BLaER1 treated with 17β-estradiol and CSF1 and Interleukin-3, amounts not matched to agents 10 nM and 100 nM (cell line): ENCODE measurements around the gene BANK1.

Experiments used
- H3K27ac ChIP-seq, 11 experiments: shearing (Covaris generic); formaldehyde crosslinking; 2 replicates each; pipeline ENCODE4 v1.8.1; 2022
- H3K27me3 ChIP-seq, 11 experiments: shearing (Covaris generic); formaldehyde crosslinking; 2 replicates each; pipeline ENCODE4 v1.8.1; 2022
- H3K36me3 ChIP-seq, 11 experiments: shearing (Covaris generic); formaldehyde crosslinking; 2 replicates each; pipeline ENCODE4 v1.8.1; 2022
- H3K4me1 ChIP-seq, 10 experiments: shearing (Covaris generic); formaldehyde crosslinking; 2 replicates each; pipeline ENCODE4 v1.8.1; 2022
- H3K4me2 ChIP-seq, 11 experiments: shearing (Covaris generic); formaldehyde crosslinking; 2 replicates each; pipeline ENCODE4 v1.8.1; 2022
- H3K4me3 ChIP-seq, 10 experiments: shearing (Covaris generic); formaldehyde crosslinking; 2 replicates each; pipeline ENCODE4 v1.8.1; 2022
- H3K9ac ChIP-seq, 11 experiments: shearing (Covaris generic); formaldehyde crosslinking; 2 replicates each; pipeline ENCODE4 v1.8.1; 2022
- H3K9me3 ChIP-seq, 11 experiments: shearing (Covaris generic); formaldehyde crosslinking; replicated peaks in 1 of 11; 2 replicates each; pipeline ENCODE4 v1.8.1; 2022
- H4K20me1 ChIP-seq, 11 experiments: shearing (Covaris generic); formaldehyde crosslinking; 2 replicates each; pipeline ENCODE4 v1.8.1; 2022
- Cebpa-rat ChIP-seq, 11 experiments: shearing (Covaris generic); IDR thresholded peaks; 2 replicates each; pipeline ENCODE4 v1.8.1; 2022

The BANK1 gene

GRCh38 chr4:101987623-101988243 lies 197.2 kb downstream of the BANK1 start:
- Histone ChIP-seq H3K36me3 (no peaks in the 10 kb centered on the region), H3K4me1 (peaks cover 2 to 53% (median 20%) of the 10 kb centered on the region in 10 experiments; a peak in 18 of 20 replicates), H3K9ac (no peak overlapping the region), H4K20me1 (no peaks in the 10 kb centered on the region), H3K27me3 (no peaks in the 10 kb centered on the region), H3K4me2 (peak overlapping the region in 9 of 11 experiments; percentile 10 to 65 (median 60); a peak in 16 of 22 replicates), H3K27ac (0 out of 22 replicates have a peak overlapping the region, but pooled peaks of 1 of the 11 experiments have one; percentile 1), H3K9me3 (peaks cover 0 to 22% (median 9%) of the 10 kb centered on the region in 11 experiments; a peak in 12 of 22 replicates), H3K4me3 (no peak overlapping the region)
- no peak for TF ChIP-seq Cebpa-rat (IDR thresholded peaks at IDR 0.05)

DNA sequence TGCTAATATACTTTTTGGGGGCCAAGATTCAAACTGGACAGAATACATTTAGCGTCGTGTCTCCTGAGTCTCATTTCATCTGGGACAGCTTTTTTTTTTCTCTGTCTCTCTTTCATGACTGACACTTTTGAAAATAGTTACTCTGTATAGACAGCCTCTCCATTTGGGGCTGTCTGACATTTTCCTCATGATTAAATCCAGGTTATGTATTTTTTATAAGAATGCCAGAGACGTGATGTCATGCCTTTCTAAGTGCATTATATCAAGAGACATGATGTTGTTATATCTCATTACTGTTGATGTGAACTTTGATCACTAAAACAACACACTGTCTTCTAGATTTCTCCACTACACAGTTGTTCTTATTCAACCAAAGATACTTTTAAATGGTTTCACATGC lies 199.0 kb downstream of the BANK1 start:
- Histone ChIP-seq H3K27ac (no peak overlapping the region), H3K36me3 (no peaks in the 10 kb centered on the region), H3K4me2 (peak overlapping the region in 3 of 11 experiments; percentile 4 to 61 (median 52); a peak in 4 of 22 replicates), H3K27me3 (no peaks in the 10 kb centered on the region), H4K20me1 (no peaks in the 10 kb centered on the region), H3K9ac (no peak overlapping the region), H3K9me3 (peaks cover 0 to 17% (median 8%) of the 10 kb centered on the region in 11 experiments; a peak in 12 of 22 replicates), H3K4me3 (no peak overlapping the region), H3K4me1 (peaks cover 17 to 71% (median 37%) of the 10 kb centered on the region in 10 experiments)
- no peak for TF ChIP-seq Cebpa-rat (IDR thresholded peaks at IDR 0.05)

- H3K36me3 ChIP-seq = no peaks in the 10 kb centered on the region
- H3K27ac ChIP-seq = no peak overlapping the region
- peaks cover 0 to 26% (median 12%) of the 10 kb centered on the region in 11 experiments; a peak in 16 of 22 replicates for H3K9me3 ChIP-seq
- peaks cover 17 to 69% (median 37%) of the 10 kb centered on the region in 10 experiments for H3K4me1 ChIP-seq
- no peak for TF ChIP-seq Cebpa-rat (IDR thresholded peaks at IDR 0.05)
- no peak overlapping the region for H3K9ac ChIP-seq
- no peaks in the 10 kb centered on the region for H3K27me3 ChIP-seq
- no peak overlapping the region for H3K4me3 ChIP-seq
- peak overlapping the region in 2 of 11 experiments; percentile 30 to 48; a peak in 2 of 22 replicates for H3K4me2 ChIP-seq
- H4K20me1 ChIP-seq = no peaks in the 10 kb centered on the region
Measured at GRCh38 chr4:101992446-101992845, 201.9 kb downstream of the BANK1 start.

- no peak for TF ChIP-seq Cebpa-rat (IDR thresholded peaks at IDR 0.05)
- H3K27me3 ChIP-seq = no peaks in the 10 kb centered on the region
- peaks cover 11 to 61% (median 30%) of the 10 kb centered on the region in 10 experiments for H3K4me1 ChIP-seq
- H3K27ac ChIP-seq = peak overlapping the region in 4 of 11 experiments; percentile 4 to 41 (median 13); a peak in 3 of 22 replicates
- peak overlapping the region; percentile 25 to 55 (median 45) for H3K4me2 ChIP-seq
- H3K4me3 ChIP-seq = no peak overlapping the region
- no peaks in the 10 kb centered on the region for H4K20me1 ChIP-seq
- H3K9ac ChIP-seq = peak overlapping the region in 1 of 11 experiments; percentile 30; a peak in 2 of 22 replicates
- H3K9me3 ChIP-seq = peaks cover 0 to 27% (median 12%) of the 10 kb centered on the region in 11 experiments; a peak in 16 of 22 replicates
- H3K36me3 ChIP-seq = no peaks in the 10 kb centered on the region
Measured at GRCh38 chr4:101993002-101993841, 202.7 kb downstream of the BANK1 start.

DNA sequence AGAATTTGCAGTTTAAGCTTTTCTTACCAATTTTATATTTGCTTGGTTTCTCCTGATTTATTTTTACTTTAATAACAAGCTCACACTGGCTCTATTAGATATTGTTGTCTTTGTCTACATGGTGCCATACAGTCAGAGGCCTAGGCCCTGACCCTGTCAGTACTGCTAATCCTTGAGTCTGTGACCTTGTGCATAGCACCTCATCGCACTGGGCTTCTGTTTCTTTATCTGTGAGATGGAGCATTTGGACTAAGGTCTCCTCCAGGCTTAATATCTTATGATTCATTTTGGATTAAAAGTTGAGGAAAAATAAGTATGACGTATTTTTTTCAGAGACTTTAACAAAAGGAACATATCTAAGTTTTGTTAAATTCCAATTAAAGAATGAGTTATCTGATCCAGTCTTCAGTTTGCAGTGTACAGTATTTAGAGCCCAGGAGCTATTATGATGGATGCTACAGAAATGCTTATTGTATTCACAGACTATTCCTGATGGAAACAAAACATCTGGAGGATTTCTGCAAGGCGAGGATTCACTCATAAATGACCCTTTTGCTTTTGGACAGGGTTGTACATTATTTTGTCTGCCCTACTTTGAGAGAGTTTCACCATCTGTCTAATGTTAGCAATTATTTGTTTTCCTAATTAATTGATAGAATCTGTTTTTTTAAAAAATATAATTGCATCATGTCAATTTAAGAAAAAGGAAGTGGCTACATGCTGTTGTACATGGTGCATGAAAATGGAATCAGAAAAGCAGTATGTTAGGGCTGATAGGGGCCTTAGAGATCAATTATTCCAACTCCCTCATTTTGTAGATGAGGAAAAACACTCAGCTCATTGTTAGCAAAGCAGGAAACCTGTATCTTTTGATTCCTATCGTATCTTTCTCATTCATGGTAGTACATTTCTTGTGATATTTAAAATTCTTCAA lies 203.6 kb downstream of the BANK1 start:
- H3K4me1 ChIP-seq = peaks cover 11 to 52% (median 26%) of the 10 kb centered on the region in 10 experiments
- no peak for TF ChIP-seq Cebpa-rat (IDR thresholded peaks at IDR 0.05)
- peak overlapping the region; percentile 25 to 55 (median 45); a peak in 19 of 22 replicates for H3K4me2 ChIP-seq
- H3K27ac ChIP-seq = peak overlapping the region in 1 of 11 experiments; percentile 6; a peak in 1 of 22 replicates
- no peaks in the 10 kb centered on the region for H4K20me1 ChIP-seq
- no peaks in the 10 kb centered on the region for H3K27me3 ChIP-seq
- no peaks in the 10 kb centered on the region for H3K36me3 ChIP-seq
- no peak overlapping the region for H3K4me3 ChIP-seq
- peaks cover 0 to 28% (median 12%) of the 10 kb centered on the region in 11 experiments; a peak in 16 of 22 replicates for H3K9me3 ChIP-seq
- H3K9ac ChIP-seq = peak overlapping the region in 1 of 11 experiments; percentile 30; a peak in 1 of 22 replicates

DNA sequence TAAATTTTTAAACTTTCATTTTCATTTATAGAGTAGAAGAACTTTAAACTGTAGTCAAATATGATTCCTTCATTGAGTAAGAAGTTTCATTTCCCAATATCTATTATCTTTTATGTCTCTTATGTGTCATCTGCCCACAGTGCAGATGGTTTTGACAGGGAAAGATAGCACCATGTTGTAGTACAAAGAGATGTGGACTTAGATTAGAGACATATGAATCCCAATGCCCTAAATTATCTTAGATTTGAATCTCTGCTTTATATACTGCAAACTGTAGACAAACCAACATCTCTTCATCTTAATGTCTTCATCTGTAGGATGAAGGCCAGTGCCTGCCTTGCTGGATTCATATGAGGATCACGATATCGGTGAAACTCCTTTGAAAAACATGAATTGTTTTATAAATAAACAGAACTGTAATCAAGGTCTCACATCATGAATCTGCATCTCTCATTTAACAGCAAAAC lies 217.5 kb downstream of the BANK1 start:
- TF ChIP-seq Cebpa-rat (IDR thresholded peaks at IDR 0.05) = no peak
- Histone ChIP-seq H3K4me2 (peak overlapping the region in 6 of 11 experiments; percentile 6 to 27 (median 16); a peak in 4 of 22 replicates), H3K4me3 (no peak overlapping the region), H3K27ac (peak overlapping the region in 3 of 11 experiments; percentile 24 to 49 (median 33); a peak in 4 of 22 replicates), H3K4me1 (peaks cover 0 to 12% (median 0%) of the 10 kb centered on the region in 10 experiments; a peak in 5 of 20 replicates), H4K20me1 (no peaks in the 10 kb centered on the region), H3K9me3 (peaks cover 0 to 6% (median 0%) of the 10 kb centered on the region in 11 experiments; a peak in 1 of 22 replicates), H3K36me3 (no peaks in the 10 kb centered on the region), H3K9ac (no peak overlapping the region), H3K27me3 (no peaks in the 10 kb centered on the region)

- peaks cover 0 to 6% (median 0%) of the 10 kb centered on the region in 11 experiments; a peak in 1 of 22 replicates for H3K9me3 ChIP-seq
- no peaks in the 10 kb centered on the region for H4K20me1 ChIP-seq
- no peak for TF ChIP-seq Cebpa-rat (IDR thresholded peaks at IDR 0.05)
- H3K4me1 ChIP-seq = peaks cover 0 to 12% (median 0%) of the 10 kb centered on the region in 10 experiments; a peak in 5 of 20 replicates
- H3K4me3 ChIP-seq = no peak overlapping the region
- no peaks in the 10 kb centered on the region for H3K36me3 ChIP-seq
- no peaks in the 10 kb centered on the region for H3K27me3 ChIP-seq
- H3K4me2 ChIP-seq = no peak overlapping the region
- no peak overlapping the region for H3K9ac ChIP-seq
- peak overlapping the region in 1 of 11 experiments; percentile 33; a peak in 2 of 22 replicates for H3K27ac ChIP-seq
Measured at GRCh38 chr4:102008711-102009110, 218.2 kb downstream of the BANK1 start.

- H3K9me3 ChIP-seq = no peaks in the 10 kb centered on the region
- no peak overlapping the region for H3K4me3 ChIP-seq
- H3K4me1 ChIP-seq = no peaks in the 10 kb centered on the region
- H3K27ac ChIP-seq = no peak overlapping the region
- H3K9ac ChIP-seq = no peak overlapping the region
- H4K20me1 ChIP-seq = no peaks in the 10 kb centered on the region
- no peak overlapping the region for H3K4me2 ChIP-seq
- no peak for TF ChIP-seq Cebpa-rat (IDR thresholded peaks at IDR 0.05)
- no peaks in the 10 kb centered on the region for H3K36me3 ChIP-seq
- H3K27me3 ChIP-seq = no peaks in the 10 kb centered on the region
Measured at GRCh38 chr4:102022343-102022742, 231.8 kb downstream of the BANK1 start.
